ENCODE measurements around the gene XIRP2. TPM values are rescaled to one million over a fixed set of nuclear protein-coding genes. Genes with fewer than 3 reads are reported as not detected.

Gene XIRP2
- total RNA-seq, 1 donor, result 0.09 TPM

GRCh38 chr2:167209784-167210183 is 321.5 kb downstream of the XIRP2 start:
- TF ChIP-seq CTCF (IDR thresholded peaks at IDR 0.05; ENCODE audit: insufficient read depth, low read length), result no peak
- peak; percentile 81 for DNase-seq (ENCODE audit: low read depth)
- no peak overlapping the region for H3K4me3 ChIP-seq (ENCODE audit: low read depth, low read length)

GRCh38 chr2:167212014-167212648 is 323.9 kb downstream of the XIRP2 start:
- peak; percentile 80 for DNase-seq (ENCODE audit: low read depth)
- TF ChIP-seq CTCF (IDR thresholded peaks at IDR 0.05; ENCODE audit: insufficient read depth, low read length), result peak; percentile 80
- no peak overlapping the region for H3K4me3 ChIP-seq (ENCODE audit: low read depth, low read length)

GRCh38 chr2:167215595-167215994 is 327.3 kb downstream of the XIRP2 start:
- H3K4me3 ChIP-seq (ENCODE audit: low read depth, low read length), result no peak overlapping the region
- no peak for DNase-seq (ENCODE audit: low read depth)
- TF ChIP-seq CTCF (IDR thresholded peaks at IDR 0.05; ENCODE audit: insufficient read depth, low read length), result no peak

- no peak overlapping the region for H3K4me3 ChIP-seq (ENCODE audit: low read depth, low read length)
- no peak for DNase-seq (ENCODE audit: low read depth)
- no peak for TF ChIP-seq CTCF (IDR thresholded peaks at IDR 0.05; ENCODE audit: insufficient read depth, low read length)
These were observed 349.2 kb downstream of the XIRP2 start for GRCh38 chr2:167237478-167237877.

- no peak overlapping the region for H3K4me3 ChIP-seq (ENCODE audit: low read depth, low read length)
- no peak for DNase-seq (ENCODE audit: low read depth)
- TF ChIP-seq CTCF (IDR thresholded peaks at IDR 0.05; ENCODE audit: insufficient read depth, low read length), result no peak
These were observed 352.4 kb downstream of the XIRP2 start for GRCh38 chr2:167240671-167241070.

- TF ChIP-seq CTCF (IDR thresholded peaks at IDR 0.05; ENCODE audit: insufficient read depth, low read length), result no peak
- DNase-seq (ENCODE audit: low read depth), result peak; percentile 0
These were observed 360.9 kb downstream of the XIRP2 start for GRCh38 chr2:167249197-167249596.

GRCh38 chr2:167253025-167253424 is 364.7 kb downstream of the XIRP2 start:
- no peak overlapping the region for H3K4me3 ChIP-seq (ENCODE audit: low read depth, low read length)
- no peak for DNase-seq (ENCODE audit: low read depth)
- TF ChIP-seq CTCF (IDR thresholded peaks at IDR 0.05; ENCODE audit: insufficient read depth, low read length), result no peak

More at GRCh38 chr2:167249197-167249596, 360.9 kb downstream of the XIRP2 start:
- H3K4me3 ChIP-seq (ENCODE audit: low read depth, low read length), result no peak overlapping the region

Data from fibroblast of the aortic adventitia (primary cell).